Adrenal gland (tissue), 5 donors: ENCODE measurements around the gene GPR35.

ENCODE experiments used
- POLR2A ChIP-seq, 2 donors: fragments of 450-650 bp; IDR thresholded peaks; one replicate each; pipeline ENCODE4 v1.6.1; 2017; ENCODE audit warnings: antibody characterized with exemption in 2 of 2, mild to moderate bottlenecking in 2 of 2, moderate library complexity in 1 of 2
- TF ChIP-seq, protein P1 (sequence below), 6 experiments: fragments of 450-650 bp in 4 of 6; fragments of 200-600 bp in 2 of 6; sonication (generic) in 1 of 6; IDR thresholded peaks; 1 replicate in 5 of 6; 2 replicates in 1 of 6; pipeline versions ENCODE4 v1.5.1 to v1.8.0; 2016 to 2021; ENCODE audit warnings: antibody characterized with exemption in 6 of 6, mild to moderate bottlenecking in 2 of 6, moderate library complexity in 1 of 6
- donor health status: DM: no; HTN: no; CAD: no.

GRCh38 chr2:240599141-240599583 lies 26.1 kb upstream of the GPR35 start:
- TF ChIP-seq POLR2A (IDR thresholded peaks at IDR 0.05) = no peak
- TF ChIP-seq, protein P1, sequence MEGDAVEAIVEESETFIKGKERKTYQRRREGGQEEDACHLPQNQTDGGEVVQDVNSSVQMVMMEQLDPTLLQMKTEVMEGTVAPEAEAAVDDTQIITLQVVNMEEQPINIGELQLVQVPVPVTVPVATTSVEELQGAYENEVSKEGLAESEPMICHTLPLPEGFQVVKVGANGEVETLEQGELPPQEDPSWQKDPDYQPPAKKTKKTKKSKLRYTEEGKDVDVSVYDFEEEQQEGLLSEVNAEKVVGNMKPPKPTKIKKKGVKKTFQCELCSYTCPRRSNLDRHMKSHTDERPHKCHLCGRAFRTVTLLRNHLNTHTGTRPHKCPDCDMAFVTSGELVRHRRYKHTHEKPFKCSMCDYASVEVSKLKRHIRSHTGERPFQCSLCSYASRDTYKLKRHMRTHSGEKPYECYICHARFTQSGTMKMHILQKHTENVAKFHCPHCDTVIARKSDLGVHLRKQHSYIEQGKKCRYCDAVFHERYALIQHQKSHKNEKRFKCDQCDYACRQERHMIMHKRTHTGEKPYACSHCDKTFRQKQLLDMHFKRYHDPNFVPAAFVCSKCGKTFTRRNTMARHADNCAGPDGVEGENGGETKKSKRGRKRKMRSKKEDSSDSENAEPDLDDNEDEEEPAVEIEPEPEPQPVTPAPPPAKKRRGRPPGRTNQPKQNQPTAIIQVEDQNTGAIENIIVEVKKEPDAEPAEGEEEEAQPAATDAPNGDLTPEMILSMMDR (IDR thresholded peaks at IDR 0.05) = no peak
